ENCODE measurements around the gene SLC9A9.

DNA sequence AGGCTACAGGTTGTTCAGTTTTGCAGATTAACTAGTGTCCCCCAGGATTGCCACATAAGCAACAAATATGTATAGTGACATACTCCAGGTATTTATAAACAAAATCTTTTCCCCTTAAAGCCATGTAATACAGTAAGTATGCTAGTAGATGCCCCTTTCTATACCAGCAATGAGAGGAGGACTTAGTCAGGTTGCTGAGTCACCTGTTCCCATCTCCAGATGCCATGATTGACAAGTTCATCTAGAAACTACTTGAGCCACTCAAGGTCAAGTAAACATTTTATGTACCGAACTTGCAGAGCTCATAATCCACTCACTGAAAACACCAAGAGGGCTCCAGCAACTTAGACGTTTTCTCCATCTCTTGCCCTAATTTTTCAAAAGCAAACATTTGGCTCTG, 18.2 kb downstream of the SLC9A9 start:
- TF ChIP-seq, protein P1, sequence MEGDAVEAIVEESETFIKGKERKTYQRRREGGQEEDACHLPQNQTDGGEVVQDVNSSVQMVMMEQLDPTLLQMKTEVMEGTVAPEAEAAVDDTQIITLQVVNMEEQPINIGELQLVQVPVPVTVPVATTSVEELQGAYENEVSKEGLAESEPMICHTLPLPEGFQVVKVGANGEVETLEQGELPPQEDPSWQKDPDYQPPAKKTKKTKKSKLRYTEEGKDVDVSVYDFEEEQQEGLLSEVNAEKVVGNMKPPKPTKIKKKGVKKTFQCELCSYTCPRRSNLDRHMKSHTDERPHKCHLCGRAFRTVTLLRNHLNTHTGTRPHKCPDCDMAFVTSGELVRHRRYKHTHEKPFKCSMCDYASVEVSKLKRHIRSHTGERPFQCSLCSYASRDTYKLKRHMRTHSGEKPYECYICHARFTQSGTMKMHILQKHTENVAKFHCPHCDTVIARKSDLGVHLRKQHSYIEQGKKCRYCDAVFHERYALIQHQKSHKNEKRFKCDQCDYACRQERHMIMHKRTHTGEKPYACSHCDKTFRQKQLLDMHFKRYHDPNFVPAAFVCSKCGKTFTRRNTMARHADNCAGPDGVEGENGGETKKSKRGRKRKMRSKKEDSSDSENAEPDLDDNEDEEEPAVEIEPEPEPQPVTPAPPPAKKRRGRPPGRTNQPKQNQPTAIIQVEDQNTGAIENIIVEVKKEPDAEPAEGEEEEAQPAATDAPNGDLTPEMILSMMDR (IDR thresholded peaks at IDR 0.05), result no peak
- no peak for TF ChIP-seq POLR2AphosphoS5 (IDR thresholded peaks at IDR 0.05)
- no peak for TF ChIP-seq POLR2A (IDR thresholded peaks at IDR 0.05)

Measured in transverse colon (tissue), 4 donors.